Measurements from ENCODE around the gene AGMAT. TPM values are rescaled to one million over a fixed set of nuclear protein-coding genes. Genes with fewer than 3 reads are reported as not detected.
A peak's percentile ranks its signal among the peaks of the same experiment; 100 is the strongest.

AGMAT gene
- total and polyA plus RNA-seq, 2 of the 13 experiments (the other 11 are each of a cell fraction or from before 2014, with no cell fraction given): 59.1 to 174 TPM

DNA sequence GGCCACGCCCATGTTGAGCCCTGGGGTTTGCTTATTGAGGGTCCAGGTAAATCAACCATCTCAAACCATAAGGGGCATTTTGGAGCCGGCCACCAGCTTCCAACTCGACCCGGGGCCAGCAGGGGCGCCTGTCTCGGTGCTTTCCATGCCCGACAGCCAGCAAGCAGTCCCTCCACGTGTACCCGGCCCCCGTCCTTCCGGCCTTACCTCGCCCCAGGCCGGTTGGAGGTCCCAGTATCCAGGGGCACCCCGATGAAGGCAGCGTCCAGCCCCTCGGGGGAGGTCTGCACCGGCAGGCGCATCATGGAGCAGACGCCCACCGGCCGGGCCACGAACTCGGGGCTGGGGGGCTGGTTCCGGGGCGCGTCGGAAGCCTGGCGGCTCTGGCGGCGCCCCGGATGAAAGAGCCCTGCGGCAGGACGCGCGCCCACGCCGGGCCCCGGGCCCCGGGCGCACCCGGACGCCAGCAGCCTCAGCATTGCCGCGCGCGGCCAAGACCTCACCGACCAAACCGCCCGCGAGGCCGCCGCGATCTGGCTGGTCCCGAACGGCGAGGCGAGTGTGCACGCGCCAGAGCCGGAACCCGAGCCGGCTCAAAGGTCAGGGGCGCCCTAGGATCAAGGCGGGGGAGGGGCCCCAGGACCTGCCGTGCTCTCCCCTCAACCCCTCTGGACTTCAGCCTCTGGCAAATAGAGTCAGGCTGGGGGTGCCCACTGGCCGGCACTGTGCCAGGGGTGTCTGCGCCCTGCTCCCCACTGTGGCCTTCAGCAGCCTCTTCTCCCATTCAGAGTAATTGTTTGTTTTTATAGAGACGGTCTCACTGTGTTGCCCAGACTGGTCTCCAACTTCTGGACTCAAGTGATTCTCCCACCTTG, at the start of gene AGMAT (continued):
- TF ChIP-seq MAFG (CRISPR knock-in tag; IDR thresholded peaks at IDR 0.05) (no peak), SNAI1 (CRISPR knock-in tag; IDR thresholded peaks at IDR 0.05; ENCODE audit: borderline replicate concordance) (no peak), CREB3 (CRISPR knock-in tag; IDR thresholded peaks at IDR 0.05) (peak; percentile 85), HOXA5 (CRISPR knock-in tag; IDR thresholded peaks at IDR 0.05) (peak; percentile 91), ZKSCAN1 (IDR thresholded peaks at IDR 0.05; ENCODE audit: low read length) (no peak), ZNF446 (CRISPR knock-in tag; IDR thresholded peaks at IDR 0.05) (peak; percentile 77; the same call in 1 of the 2 replicates), ZNF800 (CRISPR knock-in tag; IDR thresholded peaks at IDR 0.05) (peak; percentile 66; the same call in 1 of the 2 replicates), U2AF1 (optimal IDR thresholded peaks at IDR 0.05; ENCODE audit: low read depth, low read length) (no peak), TAF15 (IDR thresholded peaks at IDR 0.05; ENCODE audit: low read depth, low read length, poor library complexity, severe bottlenecking) (peak; percentile 77), KDM4B (CRISPR knock-in tag; IDR thresholded peaks at IDR 0.05) (peak; percentile 84; the same call in 1 of the 2 replicates), REXO4 (CRISPR knock-in tag; IDR thresholded peaks at IDR 0.05; ENCODE audit: borderline replicate concordance) (no peak), ZBTB10 (CRISPR knock-in tag; IDR thresholded peaks at IDR 0.05; ENCODE audit: borderline replicate concordance) (peak; percentile 99), E2F1 (CRISPR knock-in tag; IDR thresholded peaks at IDR 0.05) (peak; percentile 37; the same call in 1 of the 2 replicates), ZNF644 (CRISPR knock-in tag; IDR thresholded peaks at IDR 0.05; ENCODE audit: low read depth) (0 out of 2 replicates have a peak, but pooled peaks have one; percentile 30), NFKBIZ (CRISPR knock-in tag; IDR thresholded peaks at IDR 0.05) (no peak)
- TF ChIP-seq, protein P1, sequence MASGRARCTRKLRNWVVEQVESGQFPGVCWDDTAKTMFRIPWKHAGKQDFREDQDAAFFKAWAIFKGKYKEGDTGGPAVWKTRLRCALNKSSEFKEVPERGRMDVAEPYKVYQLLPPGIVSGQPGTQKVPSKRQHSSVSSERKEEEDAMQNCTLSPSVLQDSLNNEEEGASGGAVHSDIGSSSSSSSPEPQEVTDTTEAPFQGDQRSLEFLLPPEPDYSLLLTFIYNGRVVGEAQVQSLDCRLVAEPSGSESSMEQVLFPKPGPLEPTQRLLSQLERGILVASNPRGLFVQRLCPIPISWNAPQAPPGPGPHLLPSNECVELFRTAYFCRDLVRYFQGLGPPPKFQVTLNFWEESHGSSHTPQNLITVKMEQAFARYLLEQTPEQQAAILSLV (CRISPR knock-in tag; IDR thresholded peaks at IDR 0.05; ENCODE audit: borderline replicate concordance): peak; percentile 71; the same call in 1 of the 2 replicates
